ENCODE results near the gene NXPH1.

Gene NXPH1

GRCh38 chr7:8637322-8637721 is 203.9 kb downstream of the NXPH1 start:
- Histone ChIP-seq H3K9me3 (ENCODE audit: insufficient read depth, low read length) (no peaks in the 10 kb centered on the region), H2AFZ (ENCODE audit: low read depth, low read length) (no peak overlapping the region), H4K20me1 (ENCODE audit: insufficient read depth, low read length) (no peaks in the 10 kb centered on the region), H3K4me3 (ENCODE audit: low read length) (no peak overlapping the region), H3K79me2 (ENCODE audit: low read length) (no peaks in the 10 kb centered on the region), H3K36me3 (replicated peaks; ENCODE audit: low read depth, low read length) (no peaks in the 10 kb centered on the region), H3K4me2 (ENCODE audit: low read length) (no peak overlapping the region), H3K27ac (ENCODE audit: low read length) (no peak overlapping the region), H3K27me3 (ENCODE audit: low read depth, low read length) (no peaks in the 10 kb centered on the region), H3K4me1 (ENCODE audit: low read length) (peaks cover 5% of the 10 kb centered on the region; the same call in 1 of the 2 replicates), H3K9ac (ENCODE audit: low read length) (no peak overlapping the region)
- no peak for TF ChIP-seq EZH2phosphoT487 (IDR thresholded peaks at IDR 0.05; ENCODE audit: low read depth)
- TF ChIP-seq CTCF (IDR thresholded peaks at IDR 0.05; ENCODE audit: low read depth, low read length), result no peak

- H2AFZ ChIP-seq (ENCODE audit: low read depth, low read length), result no peak overlapping the region
- H3K9me3 ChIP-seq (ENCODE audit: insufficient read depth, low read length), result no peaks in the 10 kb centered on the region
- H4K20me1 ChIP-seq (ENCODE audit: insufficient read depth, low read length), result no peaks in the 10 kb centered on the region
- H3K4me2 ChIP-seq (ENCODE audit: low read length), result no peak overlapping the region
- no peak overlapping the region for H3K4me3 ChIP-seq (ENCODE audit: low read length)
- H3K36me3 ChIP-seq (replicated peaks; ENCODE audit: low read depth, low read length), result no peaks in the 10 kb centered on the region
- H3K4me1 ChIP-seq (ENCODE audit: low read length), result peaks cover 5% of the 10 kb centered on the region; the same call in 1 of the 2 replicates
- no peak for TF ChIP-seq CTCF (IDR thresholded peaks at IDR 0.05; ENCODE audit: low read depth, low read length)
- TF ChIP-seq EZH2phosphoT487 (IDR thresholded peaks at IDR 0.05; ENCODE audit: low read depth), result no peak
- no peaks in the 10 kb centered on the region for H3K27me3 ChIP-seq (ENCODE audit: low read depth, low read length)
- no peaks in the 10 kb centered on the region for H3K79me2 ChIP-seq (ENCODE audit: low read length)
- no peak overlapping the region for H3K9ac ChIP-seq (ENCODE audit: low read length)
- no peak overlapping the region for H3K27ac ChIP-seq (ENCODE audit: low read length)
These were observed 204.7 kb downstream of the NXPH1 start for GRCh38 chr7:8638076-8638475.

GRCh38 chr7:8639668-8640067 is 206.3 kb downstream of the NXPH1 start:
- Histone ChIP-seq H3K4me2 (ENCODE audit: low read length) (no peak overlapping the region), H3K27me3 (ENCODE audit: low read depth, low read length) (no peaks in the 10 kb centered on the region), H3K4me3 (ENCODE audit: low read length) (no peak overlapping the region), H3K79me2 (ENCODE audit: low read length) (no peaks in the 10 kb centered on the region), H2AFZ (ENCODE audit: low read depth, low read length) (no peak overlapping the region), H3K4me1 (ENCODE audit: low read length) (peaks cover 5% of the 10 kb centered on the region; the same call in 1 of the 2 replicates), H3K27ac (ENCODE audit: low read length) (no peak overlapping the region), H4K20me1 (ENCODE audit: insufficient read depth, low read length) (no peaks in the 10 kb centered on the region), H3K36me3 (replicated peaks; ENCODE audit: low read depth, low read length) (no peaks in the 10 kb centered on the region), H3K9me3 (ENCODE audit: insufficient read depth, low read length) (no peaks in the 10 kb centered on the region), H3K9ac (ENCODE audit: low read length) (no peak overlapping the region)
- no peak for TF ChIP-seq CTCF (IDR thresholded peaks at IDR 0.05; ENCODE audit: low read depth, low read length)
- no peak for TF ChIP-seq EZH2phosphoT487 (IDR thresholded peaks at IDR 0.05; ENCODE audit: low read depth)

- Histone ChIP-seq H3K27me3 (ENCODE audit: low read depth, low read length) (no peaks in the 10 kb centered on the region), H3K36me3 (replicated peaks; ENCODE audit: low read depth, low read length) (no peaks in the 10 kb centered on the region), H3K4me1 (ENCODE audit: low read length) (peaks cover 5% of the 10 kb centered on the region; the same call in 1 of the 2 replicates), H2AFZ (ENCODE audit: low read depth, low read length) (no peak overlapping the region), H3K79me2 (ENCODE audit: low read length) (no peaks in the 10 kb centered on the region), H4K20me1 (ENCODE audit: insufficient read depth, low read length) (no peaks in the 10 kb centered on the region), H3K9me3 (ENCODE audit: insufficient read depth, low read length) (no peaks in the 10 kb centered on the region), H3K4me3 (ENCODE audit: low read length) (no peak overlapping the region), H3K4me2 (ENCODE audit: low read length) (no peak overlapping the region), H3K9ac (ENCODE audit: low read length) (no peak overlapping the region), H3K27ac (ENCODE audit: low read length) (no peak overlapping the region)
- TF ChIP-seq CTCF (IDR thresholded peaks at IDR 0.05; ENCODE audit: low read depth, low read length), result no peak
- TF ChIP-seq EZH2phosphoT487 (IDR thresholded peaks at IDR 0.05; ENCODE audit: low read depth), result no peak
These were observed 207.3 kb downstream of the NXPH1 start for GRCh38 chr7:8640671-8641070.

Measured in OCI-LY3 (cell line).